Activated naive CD8-positive, alpha-beta T cell treated with anti-CD3 and anti-CD28 coated beads, Interleukin-2, amount 10 ng/mL, durations not matched to agents 7 days and 5 days (primary cell): ENCODE measurements around the gene ACAP3. TPM values are rescaled to one million over a fixed set of nuclear protein-coding genes. Genes with fewer than 3 reads are reported as not detected.

ENCODE experiments used
- ATAC-seq: fragments of 150-1000 bp; cut with Tn5 transposase; one replicate; pipeline ENCODE4 v1.10.0; 2021; ENCODE audit warnings: low read depth, moderate library complexity
- POLR2A ChIA-PET: fragments of 350-600 bp; sonication (Branson Sonifier 250); formaldehyde crosslinking; loops from one replicate; lab custom pipeline; 2021; ENCODE audit warnings: antibody characterized with exemption; lab: Charles Lee
- DNase-seq: peaks from one replicate; pipeline ENCODE4 v3.0.0; 2021
- H3K27ac Mint-ChIP-seq: one replicate; pipeline ENCODE4 v1.8.0; 2022; ENCODE audit warnings: mild to moderate bottlenecking, mixed read lengths
- H3K27me3 Mint-ChIP-seq: one replicate; pipeline ENCODE4 v1.8.0; 2022; ENCODE audit warnings: mild to moderate bottlenecking, moderate library complexity, mixed read lengths
- H3K36me3 Mint-ChIP-seq: one replicate; pipeline ENCODE4 v1.8.0; 2021; ENCODE audit warnings: mild to moderate bottlenecking, mixed read lengths
- H3K4me1 Mint-ChIP-seq: one replicate; pipeline ENCODE4 v1.8.0; 2021; ENCODE audit warnings: mixed read lengths
- H3K4me3 Mint-ChIP-seq: one replicate; pipeline ENCODE4 v1.8.0; 2022; ENCODE audit warnings: mild to moderate bottlenecking, moderate library complexity, mixed read lengths
- H3K9me3 Mint-ChIP-seq: one replicate; pipeline ENCODE4 v1.8.0; 2021; ENCODE audit warnings: mixed read lengths
- total RNA-seq, 2 experiments: library from RNA; stranded (reverse); gene quantifications; one replicate each; pipeline ENCODE4 v1.2.3, GENCODE V29; 2021

ACAP3 gene
- total RNA-seq, 2 experiments from 2014 or later, result 80.2 to 86.3 TPM

DNA sequence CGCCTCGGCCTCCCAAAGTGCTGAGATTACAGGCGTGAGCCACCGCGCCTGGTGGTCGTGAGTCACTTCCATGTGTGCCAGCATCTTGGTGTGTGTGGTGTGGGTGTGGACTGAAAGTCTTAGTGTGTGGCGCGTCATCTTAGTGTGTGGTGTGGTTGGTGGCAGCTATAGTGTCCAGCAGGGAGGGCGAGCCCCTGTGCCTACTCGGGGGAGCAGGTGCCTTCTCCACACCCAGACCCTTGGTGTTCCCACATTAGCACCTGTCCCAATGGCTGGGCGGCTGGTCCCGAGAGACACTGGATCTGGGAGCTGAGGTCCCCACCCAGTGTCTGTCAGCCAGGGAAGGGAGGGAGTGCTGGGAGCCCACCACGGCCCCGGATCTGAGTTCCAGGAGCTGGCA lies 24.7 kb downstream of the ACAP3 start:
- ATAC-seq, result no peak
- Mint-ChIP-seq H3K36me3 (no peaks in the 10 kb centered on the region), H3K27ac (no peak overlapping the region), H3K27me3 (no peaks in the 10 kb centered on the region), H3K4me1 (peaks cover 2% of the 10 kb centered on the region), H3K4me3 (no peak overlapping the region), H3K9me3 (no peaks in the 10 kb centered on the region)
- DNase-seq, result no peak
- POLR2A ChIA-PET, result no interaction called here

DNA sequence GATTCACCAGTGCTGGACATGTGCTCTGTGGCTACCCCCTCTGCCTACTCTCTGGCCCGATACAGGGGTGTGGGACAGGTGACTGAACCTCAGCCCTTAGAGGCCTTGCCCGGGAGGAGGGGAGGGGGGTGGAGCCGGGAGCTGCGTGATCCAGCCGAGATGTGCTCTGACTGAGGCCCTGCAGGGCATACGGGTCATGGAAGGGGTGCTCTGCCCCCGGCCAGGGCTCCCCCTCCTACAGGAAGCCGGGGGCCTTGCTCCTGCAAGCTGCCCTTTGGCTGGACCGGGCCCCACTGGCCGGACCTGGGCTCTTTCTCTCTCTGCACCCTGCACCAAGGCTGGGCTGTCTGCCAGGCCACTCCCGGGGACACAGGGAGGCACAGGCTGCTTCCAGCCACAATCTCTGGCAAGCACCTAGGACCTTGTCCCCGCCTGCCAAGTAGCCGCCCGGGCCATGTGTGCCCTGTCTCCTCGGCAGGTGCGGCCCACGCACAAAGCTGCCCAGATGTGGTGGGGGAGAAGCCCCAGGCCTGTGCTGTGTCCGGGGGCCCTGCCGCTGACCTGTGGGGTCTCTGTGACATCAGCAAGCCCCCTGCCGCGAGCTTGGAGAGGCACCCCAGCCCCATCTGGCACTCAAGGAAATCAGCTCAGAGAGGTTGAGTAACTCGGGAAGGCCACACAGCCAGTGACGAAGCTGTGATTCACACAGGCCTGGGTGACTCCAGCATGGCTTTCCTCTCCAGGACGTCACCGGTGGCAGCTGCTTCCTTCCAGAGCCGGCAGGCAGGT lies 26.0 kb downstream of the ACAP3 start:
- Mint-ChIP-seq H3K36me3 (no peaks in the 10 kb centered on the region), H3K27me3 (no peaks in the 10 kb centered on the region), H3K9me3 (no peaks in the 10 kb centered on the region), H3K4me3 (no peak overlapping the region), H3K4me1 (peaks cover 2% of the 10 kb centered on the region), H3K27ac (no peak overlapping the region)
- no peak for ATAC-seq
- POLR2A ChIA-PET, result no interaction called here
- DNase-seq, result no peak

DNA sequence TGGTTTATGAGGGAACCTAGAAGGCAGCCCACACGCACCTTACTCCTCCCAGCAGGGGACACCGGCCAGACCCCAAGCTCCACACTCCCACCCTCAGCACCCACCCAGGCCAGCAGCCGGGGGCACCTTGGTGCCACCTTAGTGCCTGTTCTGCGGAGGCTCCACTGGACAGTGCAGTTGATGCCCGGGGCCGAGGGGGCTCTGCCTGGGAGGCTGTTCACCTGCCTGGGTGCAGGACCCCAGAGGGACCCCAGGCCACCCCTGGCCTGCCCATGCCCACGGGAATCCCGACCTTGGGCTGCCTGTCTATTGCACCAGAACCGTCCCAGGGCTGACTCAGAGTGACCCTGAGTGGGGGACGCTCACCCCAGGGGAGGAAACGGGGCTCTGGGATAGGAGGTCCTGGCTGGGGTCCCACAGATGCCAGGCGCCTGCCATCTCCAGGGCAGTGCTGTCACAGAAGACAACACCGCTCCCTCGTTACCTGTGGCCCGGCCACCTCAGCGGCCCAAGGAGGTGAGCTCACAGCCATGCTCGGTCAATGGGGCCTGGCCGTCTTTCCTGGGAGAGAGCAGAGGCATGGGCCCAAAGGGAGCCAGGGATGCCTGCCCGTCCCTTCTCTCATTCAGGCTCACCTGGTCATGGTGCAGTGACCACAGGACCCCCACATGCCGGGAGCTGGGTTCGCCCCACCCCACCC lies 26.8 kb downstream of the ACAP3 start:
- no peaks in the 10 kb centered on the region for H3K36me3 Mint-ChIP-seq

DNA sequence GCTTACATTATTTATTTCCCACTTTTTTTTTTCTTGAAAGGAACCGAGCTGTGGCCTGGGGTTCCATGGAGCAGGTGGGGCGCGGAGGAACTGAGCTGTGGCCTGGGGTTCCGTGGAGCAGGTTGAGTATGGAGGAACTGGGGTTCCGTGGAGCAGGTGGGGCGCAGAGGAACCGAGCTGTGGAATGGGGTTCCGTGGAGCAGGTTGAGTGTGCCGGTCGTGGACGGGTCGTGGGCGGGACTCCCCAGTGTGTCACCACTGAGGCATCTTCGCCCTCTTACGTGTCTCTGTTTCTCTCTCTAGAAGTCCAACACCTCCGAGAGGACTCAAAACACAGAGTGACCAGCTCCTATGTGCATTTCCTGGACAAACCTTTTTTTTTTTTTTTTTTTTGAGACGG lies 28.7 kb downstream of the ACAP3 start:
- POLR2A ChIA-PET, result no interaction called here

More for the DNA sequence above, 26.8 kb downstream of the ACAP3 start:
- H3K4me3 Mint-ChIP-seq, result no peak overlapping the region
- no peaks in the 10 kb centered on the region for H3K27me3 Mint-ChIP-seq
- ATAC-seq (no peak), DNase-seq (no peak)
- no peaks in the 10 kb centered on the region for H3K9me3 Mint-ChIP-seq
- POLR2A ChIA-PET, result no interaction called here
- no peak overlapping the region for H3K27ac Mint-ChIP-seq
- peaks cover 2% of the 10 kb centered on the region for H3K4me1 Mint-ChIP-seq

DNA sequence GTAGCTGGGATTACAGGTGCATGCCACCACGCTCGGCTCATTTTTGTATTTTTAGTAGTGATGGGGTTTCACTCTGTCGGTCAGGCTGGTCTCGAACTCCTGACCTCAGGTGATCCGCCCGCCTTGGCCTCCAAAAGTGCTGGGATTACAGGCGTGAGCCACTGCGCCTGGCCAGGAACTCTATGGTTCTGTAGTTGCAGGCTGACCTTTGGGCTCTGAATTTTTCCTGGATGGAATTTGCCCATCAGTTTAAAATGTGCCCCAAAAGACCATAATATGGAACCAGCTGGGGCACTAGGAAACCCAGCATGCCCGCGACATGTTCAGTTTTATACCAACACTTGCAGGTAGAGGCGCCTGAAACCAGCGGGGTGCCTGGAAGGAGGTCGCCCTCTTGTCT lies 29.1 kb downstream of the ACAP3 start:
- no peaks in the 10 kb centered on the region for H3K36me3 Mint-ChIP-seq
- DNase-seq (no peak), ATAC-seq (no peak)
- H3K4me3 Mint-ChIP-seq, result no peak overlapping the region
- H3K27ac Mint-ChIP-seq, result no peak overlapping the region
- peaks cover 6% of the 10 kb centered on the region for H3K4me1 Mint-ChIP-seq
- no peaks in the 10 kb centered on the region for H3K27me3 Mint-ChIP-seq
- POLR2A ChIA-PET, result no interaction called here
- no peaks in the 10 kb centered on the region for H3K9me3 Mint-ChIP-seq

More for the DNA sequence above, 28.7 kb downstream of the ACAP3 start:
- no peak overlapping the region for H3K4me3 Mint-ChIP-seq
- H3K4me1 Mint-ChIP-seq, result peaks cover 6% of the 10 kb centered on the region
- DNase-seq, result no peak
- no peak for ATAC-seq
- H3K27ac Mint-ChIP-seq, result no peak overlapping the region
- no peaks in the 10 kb centered on the region for H3K27me3 Mint-ChIP-seq
- H3K36me3 Mint-ChIP-seq, result no peaks in the 10 kb centered on the region
- H3K9me3 Mint-ChIP-seq, result no peaks in the 10 kb centered on the region

DNA sequence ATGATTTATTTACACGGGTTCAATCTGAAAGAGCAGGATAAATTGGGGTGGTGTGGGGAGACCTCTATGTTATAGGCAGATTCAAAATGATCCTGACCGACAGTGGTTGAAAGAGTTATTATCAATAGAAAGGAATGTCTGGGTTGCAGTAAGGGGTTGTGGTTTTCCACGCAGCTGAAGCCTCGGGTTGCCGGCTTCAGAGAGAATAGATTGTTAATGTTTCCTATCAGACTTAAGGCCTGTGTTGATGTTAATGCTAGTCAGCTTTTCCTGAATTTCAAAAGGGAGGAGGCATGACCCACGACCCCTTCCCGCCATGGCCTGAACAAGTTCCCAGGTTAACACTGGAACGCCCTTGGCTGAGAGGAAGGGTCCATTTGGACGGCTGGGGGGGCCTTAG lies 31.9 kb downstream of the ACAP3 start:
- Mint-ChIP-seq H3K27ac (peak overlapping the region; percentile 37), H3K27me3 (no peaks in the 10 kb centered on the region), H3K4me1 (peaks cover 16% of the 10 kb centered on the region), H3K9me3 (no peaks in the 10 kb centered on the region), H3K36me3 (peaks cover 3% of the 10 kb centered on the region), H3K4me3 (peak overlapping the region; percentile 11)
- DNase-seq, result no peak
- no peak for ATAC-seq
- POLR2A ChIA-PET, result no interaction called here

DNA sequence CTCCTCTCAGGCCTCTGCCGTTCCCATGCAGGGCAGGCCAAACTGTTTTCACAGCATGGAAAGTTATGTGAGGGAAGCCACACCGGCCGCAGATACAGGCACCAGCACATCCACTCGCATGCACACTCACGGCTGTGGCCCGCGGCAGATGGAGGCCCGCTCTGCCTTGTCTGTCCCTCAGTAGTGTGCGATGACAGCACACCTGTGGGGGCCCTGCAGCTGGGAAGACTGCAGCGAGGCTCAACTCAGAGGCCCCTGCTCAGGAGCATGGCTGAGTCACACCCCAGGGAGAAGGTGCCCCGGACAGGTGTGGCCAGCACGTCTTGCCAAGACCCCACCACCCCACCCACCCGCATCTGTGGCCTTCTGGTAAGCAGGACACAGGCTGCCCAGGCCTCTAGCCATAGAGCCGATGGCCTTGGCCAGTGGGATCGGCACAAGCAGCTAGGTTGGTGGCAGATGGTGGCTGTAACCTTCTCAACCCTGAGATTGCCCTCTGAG lies 32.7 kb downstream of the ACAP3 start:
- Mint-ChIP-seq H3K4me1 (peaks cover 24% of the 10 kb centered on the region), H3K27me3 (no peaks in the 10 kb centered on the region), H3K36me3 (peaks cover 7% of the 10 kb centered on the region), H3K4me3 (peak overlapping the region; percentile 65), H3K9me3 (no peaks in the 10 kb centered on the region), H3K27ac (peak overlapping the region; percentile 48)
- POLR2A ChIA-PET, result interaction anchor here (0.9 to 1.7 kb wide), 3 partner anchors 10 to 125 kb away, joined by 3 to 4 read pairs (median 4); partner anchors contain the start of gene CCNL2
- DNase-seq, result no peak
- no peak for ATAC-seq

DNA sequence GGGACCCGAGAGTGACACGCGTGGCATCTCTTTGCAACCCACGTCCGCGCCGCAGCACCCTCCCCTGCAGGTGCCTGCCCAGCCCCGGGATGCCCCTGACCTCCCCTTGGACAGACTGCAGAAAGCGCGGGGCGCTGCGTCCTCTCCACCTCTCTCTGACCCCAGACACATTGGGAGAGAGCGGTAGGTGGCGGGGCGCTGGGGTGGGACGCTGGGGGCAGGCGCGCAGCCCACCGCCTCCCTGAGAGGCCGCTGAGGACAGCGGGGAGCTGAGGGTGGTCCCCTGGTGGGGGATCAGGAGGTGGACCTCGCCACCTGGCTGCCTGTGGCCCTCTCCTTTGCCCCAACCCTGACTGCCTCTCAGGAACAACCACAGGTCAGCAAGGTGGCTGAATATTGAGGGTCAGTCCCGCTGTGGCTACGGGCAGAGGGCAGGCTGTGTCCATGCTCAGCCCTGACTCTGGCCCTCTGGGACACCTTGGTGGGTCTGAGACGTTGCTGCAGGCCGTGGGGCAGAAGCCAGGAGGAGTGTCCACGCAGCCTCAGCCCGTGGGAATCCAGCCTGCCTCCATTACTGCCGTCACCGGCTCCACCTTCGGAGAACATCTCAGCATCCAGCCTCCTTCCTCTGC lies 33.3 kb downstream of the ACAP3 start:
- peaks cover 24% of the 10 kb centered on the region for H3K4me1 Mint-ChIP-seq

DNA sequence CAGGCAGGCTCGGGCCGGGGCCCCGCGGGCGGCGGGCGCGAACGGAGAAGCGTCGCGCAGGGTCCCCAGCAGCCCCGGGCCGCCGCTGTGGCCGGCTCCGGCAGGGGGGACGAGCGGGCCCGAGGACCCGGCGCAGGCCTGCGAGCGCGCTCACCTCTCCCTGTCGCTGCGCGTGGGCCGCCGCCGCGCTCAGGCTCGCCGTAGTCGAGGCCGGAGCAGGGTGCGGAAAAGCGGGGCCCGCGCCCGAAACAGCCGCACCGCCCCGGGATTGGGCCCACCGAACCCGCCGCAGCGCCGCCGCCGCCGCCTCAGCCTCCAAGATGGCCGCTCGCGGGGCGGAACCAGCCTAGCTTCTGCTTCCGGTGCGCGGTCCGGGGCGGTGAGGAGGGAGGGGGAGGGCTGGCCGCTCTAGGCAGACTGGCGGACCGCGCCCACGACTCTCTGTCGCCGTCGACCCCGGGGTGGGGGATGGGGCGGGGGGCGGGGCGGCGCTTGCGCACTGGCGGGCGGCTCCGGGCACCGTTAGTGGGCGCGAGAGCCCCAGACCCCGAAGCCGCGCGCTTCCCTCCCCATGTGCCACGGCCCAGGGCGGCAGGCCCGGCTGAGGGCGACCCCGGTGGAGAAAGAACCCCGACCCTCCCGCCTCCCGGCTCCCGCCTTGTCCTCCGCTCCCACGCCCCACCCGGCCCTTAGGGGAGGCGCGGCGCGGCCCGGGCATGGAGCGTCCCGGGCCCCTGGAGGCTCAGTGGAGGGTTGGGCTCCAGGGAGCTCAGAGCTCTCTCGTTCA lies 34.0 kb downstream of the ACAP3 start, which contains the start of gene UBE2J2:
Gene UBE2J2 (minus strand): TSS at position 343 of the 787 bp plus-strand sequence. CDS start 5,862 bp downstream, outside the sequence.
- peak; percentile 94 for ATAC-seq
- peaks cover 7% of the 10 kb centered on the region for H3K36me3 Mint-ChIP-seq
- no peaks in the 10 kb centered on the region for H3K9me3 Mint-ChIP-seq

More for the DNA sequence above, 33.3 kb downstream of the ACAP3 start:
- no peaks in the 10 kb centered on the region for H3K9me3 Mint-ChIP-seq
- no peaks in the 10 kb centered on the region for H3K27me3 Mint-ChIP-seq
- H3K36me3 Mint-ChIP-seq, result peaks cover 7% of the 10 kb centered on the region
- ATAC-seq, result no peak
- H3K4me3 Mint-ChIP-seq, result peak overlapping the region; percentile 65
- peak overlapping the region; percentile 48 for H3K27ac Mint-ChIP-seq
- no peak for DNase-seq
- POLR2A ChIA-PET, result interaction anchor here (0.7 to 1.7 kb wide), 10 partner anchors 11 to 261 kb away, joined by 3 to 6 read pairs (median 3); partner anchors contain the start of genes CCNL2 and ISG15

DNA sequence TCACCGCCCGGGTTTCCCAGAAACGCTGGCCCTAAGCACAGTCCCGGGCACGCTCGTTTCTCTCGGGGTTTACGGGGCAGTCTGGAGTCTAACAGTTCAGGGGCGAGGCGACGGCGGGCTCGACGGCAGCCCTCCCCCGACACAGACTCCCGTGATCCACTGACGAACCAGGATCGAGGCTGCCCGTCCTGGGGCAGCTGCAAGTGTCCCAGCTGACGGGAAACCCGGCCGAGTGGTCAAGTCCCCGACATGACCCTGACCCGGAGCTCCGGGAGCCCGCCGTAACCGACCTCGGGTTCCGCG lies 34.6 kb downstream of the ACAP3 start:
- POLR2A ChIA-PET, result interaction anchor here (0.6 to 1.7 kb wide), 8 partner anchors 17 to 234 kb away, joined by 3 to 6 read pairs (median 3); partner anchors contain the start of gene CCNL2

More for the DNA sequence above, 34.0 kb downstream of the ACAP3 start, which contains the start of gene UBE2J2:
- DNase-seq, result peak; percentile 92
- H3K27me3 Mint-ChIP-seq, result no peaks in the 10 kb centered on the region
- H3K27ac Mint-ChIP-seq, result peak within 1 kb of the TSS; percentile 85
- peak within 1 kb of the TSS; percentile 89 for H3K4me3 Mint-ChIP-seq
- POLR2A ChIA-PET, result interaction anchor here (0.6 to 1.7 kb wide), 14 partner anchors 11 to 260 kb away, joined by 3 to 6 read pairs (median 3); partner anchors contain the start of genes CCNL2 and ISG15
- H3K4me1 Mint-ChIP-seq, result peaks cover 24% of the 10 kb centered on the region

DNA sequence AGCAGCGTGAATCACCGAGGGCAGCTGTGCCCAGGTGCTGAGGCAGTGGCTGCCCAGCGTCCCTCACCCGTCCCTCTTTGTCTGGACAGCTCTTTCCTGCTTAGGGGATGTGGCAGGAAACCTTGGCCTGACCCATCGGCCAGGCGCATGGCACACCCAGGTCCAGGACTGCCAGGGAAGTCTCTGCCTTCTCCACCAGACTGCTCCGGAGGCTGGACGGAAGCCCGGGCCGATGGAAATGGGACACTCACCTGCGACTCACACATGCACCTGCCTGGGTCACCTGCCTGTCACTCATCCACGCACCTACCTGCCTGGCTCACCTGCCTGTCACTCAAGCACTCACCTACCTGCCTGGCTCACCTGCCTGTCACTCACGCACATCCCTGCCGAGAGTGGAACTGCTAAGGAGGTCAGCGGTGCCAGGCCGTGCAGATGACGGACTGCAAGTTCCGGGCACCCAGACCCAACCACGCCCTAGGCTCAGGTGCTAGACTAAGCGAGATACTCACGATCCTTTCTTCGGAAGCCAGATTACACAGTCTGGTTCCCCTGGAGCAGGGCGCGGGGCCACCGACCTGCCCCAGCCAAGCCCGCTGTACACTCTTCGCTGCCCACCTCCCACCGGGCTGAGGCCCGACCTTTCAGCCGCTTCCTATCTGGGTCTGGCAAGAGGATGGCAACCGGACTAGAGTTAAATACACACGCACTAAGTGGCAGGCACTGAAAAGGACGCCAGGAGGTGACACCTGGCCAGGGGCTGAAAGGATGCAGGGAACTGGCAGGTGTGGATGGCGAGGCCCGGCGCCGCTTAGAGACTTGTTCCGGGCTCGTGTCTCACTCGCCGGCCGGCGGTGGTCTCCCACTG lies 35.2 kb downstream of the ACAP3 start:
- POLR2A ChIA-PET, result interaction anchor here (0.7 to 1.4 kb wide), 5 partner anchors 22 to 233 kb away, joined by 3 to 6 read pairs (median 4); no protein-coding TSS in a partner anchor
- no peak for DNase-seq
- Mint-ChIP-seq H3K27me3 (no peaks in the 10 kb centered on the region), H3K27ac (peak overlapping the region; percentile 85), H3K36me3 (peaks cover 7% of the 10 kb centered on the region), H3K4me3 (peak overlapping the region; percentile 89), H3K9me3 (no peaks in the 10 kb centered on the region), H3K4me1 (peaks cover 24% of the 10 kb centered on the region)
- no peak for ATAC-seq

More for the DNA sequence above, 34.6 kb downstream of the ACAP3 start:
- peaks cover 24% of the 10 kb centered on the region for H3K4me1 Mint-ChIP-seq
- ATAC-seq, result no peak
- H3K27me3 Mint-ChIP-seq, result no peaks in the 10 kb centered on the region
- H3K9me3 Mint-ChIP-seq, result no peaks in the 10 kb centered on the region
- H3K27ac Mint-ChIP-seq, result peak overlapping the region; percentile 85
- no peak for DNase-seq
- peak overlapping the region; percentile 89 for H3K4me3 Mint-ChIP-seq
- H3K36me3 Mint-ChIP-seq, result peaks cover 7% of the 10 kb centered on the region
